Upper lobe of right lung (tissue), 1 donor: ENCODE results near the gene TRAPPC11. TPM values are rescaled to one million over a fixed set of nuclear protein-coding genes. Genes with fewer than 3 reads are reported as not detected.

Experiments
- ATAC-seq: fragments of 200-7000 bp; cut with Tn5 transposase; one replicate; pipeline ENCODE4 v1.9.1; 2020; ENCODE audit warnings: mild to moderate bottlenecking, moderate library complexity
- DNase-seq: peaks from one replicate; pipeline ENCODE4 v3.0.0-alpha.2; 2020
- H3K27ac ChIP-seq: fragments of 200-600 bp; one replicate; pipeline ENCODE4 v1.8.0; 2022
- H3K27me3 ChIP-seq: fragments of 200-600 bp; one replicate; pipeline ENCODE4 v1.8.0; 2022; ENCODE audit warnings: mild to moderate bottlenecking
- H3K36me3 ChIP-seq: fragments of 200-600 bp; one replicate; pipeline ENCODE4 v1.8.0; 2022
- H3K4me1 ChIP-seq: fragments of 200-600 bp; one replicate; pipeline ENCODE4 v1.8.0; 2022
- H3K4me3 ChIP-seq: fragments of 200-600 bp; one replicate; pipeline ENCODE4 v1.8.0; 2022; ENCODE audit warnings: mild to moderate bottlenecking
- H3K9me3 ChIP-seq: fragments of 200-600 bp; one replicate; pipeline ENCODE4 v1.8.0; 2022
- CTCF ChIP-seq: fragments of 200-600 bp; IDR thresholded peaks from one replicate; pipeline ENCODE4 v1.8.0; 2022; ENCODE audit warnings: antibody characterized with exemption
- intact Hi-C: fragments of 100-400 bp; cut with DNase I; formaldehyde crosslinking; loops from one replicate; pipeline ENCODE4 v1.11.0; 2022
- total RNA-seq: library from RNA; stranded (reverse); fragmentation: NEBNext Ultra II Directional; extraction: Animal tissue kit (Norgen Biotek cat#: 25700); gene quantifications from one replicate; pipeline ENCODE4 v1.2.1, GENCODE V29; 2021
- donor health status: DM: no; HTN: yes; CAD: no; lungs with severe emphysema.

Gene TRAPPC11
- total RNA-seq, 1 donor from 2014 or later: 31.7 TPM

GRCh38 chr4:183738081-183738673, 79.1 kb downstream of the TRAPPC11 start:
- DNase-seq (no peak), ATAC-seq (no peak)
- Histone ChIP-seq H3K27me3 (no peaks in the 10 kb centered on the region), H3K36me3 (no peaks in the 10 kb centered on the region), H3K9me3 (no peaks in the 10 kb centered on the region), H3K27ac (no peak overlapping the region), H3K4me3 (no peak overlapping the region), H3K4me1 (no peaks in the 10 kb centered on the region)
- no peak for TF ChIP-seq CTCF
- intact Hi-C loops: no loop called here

DNA sequence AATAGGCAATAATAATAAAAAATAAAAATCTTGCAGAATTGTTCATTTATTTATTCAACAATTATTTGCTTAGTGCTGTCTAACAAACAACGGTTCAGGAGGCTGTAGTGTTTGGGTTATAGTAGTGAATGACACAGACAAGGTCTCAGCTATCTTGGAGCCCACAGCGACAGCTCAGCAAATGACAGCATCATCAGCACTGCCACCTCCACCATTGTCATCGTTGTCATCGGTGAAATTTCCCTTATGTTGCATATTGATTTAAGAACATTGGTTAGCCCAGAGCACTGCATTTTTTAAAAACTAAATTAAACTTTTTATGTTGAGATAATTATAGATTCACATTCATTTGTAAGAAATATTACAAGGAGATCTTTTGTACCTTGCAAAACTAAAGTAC, 79.9 kb downstream of the TRAPPC11 start:
- no peaks in the 10 kb centered on the region for H3K9me3 ChIP-seq
- ATAC-seq (no peak), DNase-seq (no peak)
- H3K36me3 ChIP-seq: no peaks in the 10 kb centered on the region
- intact Hi-C loops: no loop called here
- no peak for TF ChIP-seq CTCF
- no peak overlapping the region for H3K27ac ChIP-seq
- no peak overlapping the region for H3K4me3 ChIP-seq
- no peaks in the 10 kb centered on the region for H3K27me3 ChIP-seq
- no peaks in the 10 kb centered on the region for H3K4me1 ChIP-seq

GRCh38 chr4:183746305-183747229, 87.5 kb downstream of the TRAPPC11 start:
- no peak for DNase-seq
- H3K36me3 ChIP-seq: no peaks in the 10 kb centered on the region
- ATAC-seq: no peak
- no peak for TF ChIP-seq CTCF
- H3K4me3 ChIP-seq: no peak overlapping the region
- no peaks in the 10 kb centered on the region for H3K27me3 ChIP-seq
- intact Hi-C loops: no loop called here
- H3K9me3 ChIP-seq: no peaks in the 10 kb centered on the region
- H3K27ac ChIP-seq: no peak overlapping the region
- H3K4me1 ChIP-seq: no peaks in the 10 kb centered on the region

DNA sequence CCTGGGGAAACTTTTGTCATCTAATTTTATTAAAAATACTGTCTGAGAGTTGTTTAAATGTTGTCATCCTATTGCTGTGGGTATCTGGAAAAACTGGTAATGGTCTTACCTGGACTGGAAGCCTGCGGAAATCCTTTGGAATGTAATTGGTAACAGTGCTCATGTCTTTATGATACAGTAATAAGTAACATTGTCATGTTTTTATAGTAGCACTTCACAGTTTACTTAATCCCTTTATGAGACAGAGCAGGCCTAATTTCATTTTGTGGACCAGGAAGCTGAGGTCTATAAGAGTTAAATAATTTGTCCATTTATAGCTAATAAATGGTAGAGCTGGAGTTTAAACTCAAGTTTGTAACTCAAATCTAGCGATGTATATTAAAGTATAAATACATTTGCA, 88.3 kb downstream of the TRAPPC11 start:
- no peak for TF ChIP-seq CTCF
- DNase-seq (no peak), ATAC-seq (no peak)
- H3K27me3 ChIP-seq: no peaks in the 10 kb centered on the region
- intact Hi-C loops: no loop called here
- H3K4me3 ChIP-seq: no peak overlapping the region
- H3K36me3 ChIP-seq: no peaks in the 10 kb centered on the region
- no peaks in the 10 kb centered on the region for H3K4me1 ChIP-seq
- H3K9me3 ChIP-seq: no peaks in the 10 kb centered on the region
- no peak overlapping the region for H3K27ac ChIP-seq

DNA sequence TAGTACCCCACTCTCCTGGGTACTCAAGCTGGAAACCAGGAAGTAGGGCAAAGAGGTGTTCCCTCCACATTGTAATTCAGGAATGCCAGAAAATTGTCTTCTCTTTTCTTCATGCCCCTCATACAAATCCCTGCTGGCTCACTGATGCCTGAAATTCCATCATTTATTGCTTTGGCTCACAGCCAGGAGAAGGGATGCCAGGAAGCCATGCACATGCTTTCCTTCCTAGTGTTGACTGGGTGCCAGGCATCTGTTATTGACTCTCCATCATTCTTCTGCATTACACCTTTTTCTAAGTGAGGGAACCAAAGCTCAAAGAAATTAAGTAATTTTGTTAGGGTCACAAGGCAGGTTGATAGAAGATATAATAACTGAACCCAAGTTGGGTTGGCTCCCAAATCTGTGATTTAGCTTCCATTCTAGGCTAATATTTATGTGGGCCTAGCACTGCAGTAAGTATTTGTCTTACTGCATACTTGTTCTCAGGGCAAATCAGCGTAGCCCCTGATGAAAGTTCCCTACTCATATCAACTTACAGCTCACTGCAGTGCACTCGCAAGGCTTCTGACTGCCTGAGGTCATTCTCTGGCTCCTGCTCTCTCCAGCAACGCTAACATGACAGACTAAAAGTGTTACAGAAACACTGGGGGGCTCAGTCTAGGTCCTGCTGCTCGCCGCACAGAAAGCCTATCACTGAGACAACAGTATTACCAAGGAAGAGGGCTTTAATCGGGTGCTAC, 89.0 kb downstream of the TRAPPC11 start:
- no peaks in the 10 kb centered on the region for H3K9me3 ChIP-seq
- no peak for TF ChIP-seq CTCF
- no peak overlapping the region for H3K27ac ChIP-seq
- no peaks in the 10 kb centered on the region for H3K36me3 ChIP-seq
- no peak for DNase-seq
- H3K4me1 ChIP-seq: no peaks in the 10 kb centered on the region
- no peaks in the 10 kb centered on the region for H3K27me3 ChIP-seq
- no peak overlapping the region for H3K4me3 ChIP-seq
- intact Hi-C loops: no loop called here
- no peak for ATAC-seq
